ENCODE data around the gene KYNU. TPM values are rescaled to one million over a fixed set of nuclear protein-coding genes. Genes with fewer than 3 reads are reported as not detected.

The KYNU gene
- total and polyA plus RNA-seq, 2 of the 13 experiments (the other 11 are each of a cell fraction or from before 2014, with no cell fraction given): 21.9 to 68.6 TPM

GRCh38 chr2:142874293-142874814 is 3.1 kb upstream of the KYNU start (continued):
- TF ChIP-seq, protein P1, sequence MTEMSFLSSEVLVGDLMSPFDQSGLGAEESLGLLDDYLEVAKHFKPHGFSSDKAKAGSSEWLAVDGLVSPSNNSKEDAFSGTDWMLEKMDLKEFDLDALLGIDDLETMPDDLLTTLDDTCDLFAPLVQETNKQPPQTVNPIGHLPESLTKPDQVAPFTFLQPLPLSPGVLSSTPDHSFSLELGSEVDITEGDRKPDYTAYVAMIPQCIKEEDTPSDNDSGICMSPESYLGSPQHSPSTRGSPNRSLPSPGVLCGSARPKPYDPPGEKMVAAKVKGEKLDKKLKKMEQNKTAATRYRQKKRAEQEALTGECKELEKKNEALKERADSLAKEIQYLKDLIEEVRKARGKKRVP (CRISPR knock-in tag; IDR thresholded peaks at IDR 0.05): peak in 1 of 2 experiments; percentile 58; a peak in 2 of 4 replicates
- TF ChIP-seq ZNF407 (CRISPR knock-in tag; IDR thresholded peaks at IDR 0.05; ENCODE audit: not compliant biosample characterization): no peak
- 0 out of 2 replicates have a peak, but pooled peaks have one; percentile 33 for TF ChIP-seq GATAD1 (CRISPR knock-in tag; IDR thresholded peaks at IDR 0.05)
- TF ChIP-seq ZNF138 (CRISPR knock-in tag; IDR thresholded peaks at IDR 0.05; ENCODE audit: low read depth): no peak
- TF ChIP-seq ZNF431 (CRISPR knock-in tag; IDR thresholded peaks at IDR 0.05; ENCODE audit: borderline replicate concordance, low read depth): no peak
- TF ChIP-seq RARA (CRISPR knock-in tag; IDR thresholded peaks at IDR 0.05): peak; percentile 45; the same call in 1 of the 2 replicates
- TF ChIP-seq ZSCAN21 (CRISPR knock-in tag; IDR thresholded peaks at IDR 0.05; ENCODE audit: borderline replicate concordance): no peak
- no peak for TF ChIP-seq ZKSCAN5 (CRISPR knock-in tag; IDR thresholded peaks at IDR 0.05)
- TF ChIP-seq SATB2 (CRISPR knock-in tag; IDR thresholded peaks at IDR 0.05): peak; percentile 49; the same call in 1 of the 2 replicates
- TF ChIP-seq MED1 (CRISPR knock-in tag; IDR thresholded peaks at IDR 0.05): peak; percentile 65
- TF ChIP-seq ZNF3 (CRISPR knock-in tag; IDR thresholded peaks at IDR 0.05): no peak
- no peak for TF ChIP-seq ZNF660 (CRISPR knock-in tag; IDR thresholded peaks at IDR 0.05; ENCODE audit: borderline replicate concordance, low read depth)
- no peak for TF ChIP-seq NCOA5 (CRISPR knock-in tag; IDR thresholded peaks at IDR 0.05)
- TF ChIP-seq, protein P2, sequence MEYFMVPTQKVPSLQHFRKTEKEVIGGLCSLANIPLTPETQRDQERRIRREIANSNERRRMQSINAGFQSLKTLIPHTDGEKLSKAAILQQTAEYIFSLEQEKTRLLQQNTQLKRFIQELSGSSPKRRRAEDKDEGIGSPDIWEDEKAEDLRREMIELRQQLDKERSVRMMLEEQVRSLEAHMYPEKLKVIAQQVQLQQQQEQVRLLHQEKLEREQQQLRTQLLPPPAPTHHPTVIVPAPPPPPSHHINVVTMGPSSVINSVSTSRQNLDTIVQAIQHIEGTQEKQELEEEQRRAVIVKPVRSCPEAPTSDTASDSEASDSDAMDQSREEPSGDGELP (IDR thresholded peaks at IDR 0.05; ENCODE audit: borderline replicate concordance, low read depth): peak; percentile 34; the same call in 1 of the 2 replicates
- TF ChIP-seq, protein P3, sequence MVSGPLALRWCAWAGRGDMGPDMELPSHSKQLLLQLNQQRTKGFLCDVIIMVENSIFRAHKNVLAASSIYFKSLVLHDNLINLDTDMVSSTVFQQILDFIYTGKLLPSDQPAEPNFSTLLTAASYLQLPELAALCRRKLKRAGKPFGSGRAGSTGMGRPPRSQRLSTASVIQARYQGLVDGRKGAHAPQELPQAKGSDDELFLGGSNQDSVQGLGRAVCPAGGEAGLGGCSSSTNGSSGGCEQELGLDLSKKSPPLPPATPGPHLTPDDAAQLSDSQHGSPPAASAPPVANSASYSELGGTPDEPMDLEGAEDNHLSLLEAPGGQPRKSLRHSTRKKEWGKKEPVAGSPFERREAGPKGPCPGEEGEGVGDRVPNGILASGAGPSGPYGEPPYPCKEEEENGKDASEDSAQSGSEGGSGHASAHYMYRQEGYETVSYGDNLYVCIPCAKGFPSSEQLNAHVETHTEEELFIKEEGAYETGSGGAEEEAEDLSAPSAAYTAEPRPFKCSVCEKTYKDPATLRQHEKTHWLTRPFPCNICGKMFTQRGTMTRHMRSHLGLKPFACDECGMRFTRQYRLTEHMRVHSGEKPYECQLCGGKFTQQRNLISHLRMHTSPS (CRISPR knock-in tag; IDR thresholded peaks at IDR 0.05; ENCODE audit: low read depth): no peak
- TF ChIP-seq SAP130 (CRISPR knock-in tag; IDR thresholded peaks at IDR 0.05; ENCODE audit: low read depth): peak; percentile 67; the same call in 1 of the 2 replicates
- 0 out of 2 replicates have a peak, but pooled peaks have one; percentile 30 for TF ChIP-seq ZNF124 (CRISPR knock-in tag; IDR thresholded peaks at IDR 0.05)

Measured in HepG2 (cell line).